Fibroblast of mammary gland (primary cell): ENCODE data around the gene APOLD1.
A peak's percentile ranks its signal among the peaks of the same experiment; 100 is the strongest.
"Not testable (repeated sequence)": the region's sequence is repeated elsewhere in the genome, so short reads cannot be mapped to it uniquely, and the experiment has no call there.

Experiments used
- DNase-seq: peaks from one replicate; pipeline ENCODE4 v3.0.0-alpha.2; 2010; ENCODE audit warnings: low read depth
- H3K4me3 ChIP-seq: 2 replicates; pipeline ENCODE4 v1.5.1; 2011; ENCODE audit warnings: low read depth, mild to moderate bottlenecking, low read length, moderate library complexity; ENCODE audit not compliant: control insufficient read depth
- TF ChIP-seq, protein P1 (sequence below): conservative IDR thresholded peaks from 2 replicates; pipeline ENCODE4 v1.5.1; 2011; ENCODE audit warnings: low read depth, low read length, inconsistent platforms; ENCODE audit not compliant: control insufficient read depth, insufficient read depth

Gene APOLD1, protein sequence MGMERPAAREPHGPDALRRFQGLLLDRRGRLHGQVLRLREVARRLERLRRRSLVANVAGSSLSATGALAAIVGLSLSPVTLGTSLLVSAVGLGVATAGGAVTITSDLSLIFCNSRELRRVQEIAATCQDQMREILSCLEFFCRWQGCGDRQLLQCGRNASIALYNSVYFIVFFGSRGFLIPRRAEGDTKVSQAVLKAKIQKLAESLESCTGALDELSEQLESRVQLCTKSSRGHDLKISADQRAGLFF

GRCh38 chr12:12784911-12785814 lies at the start of gene APOLD1:
Gene APOLD1, plus strand, starts transcription at chr12:12785659. Its CDS starts 33 bp downstream, at chr12:12785692.
- DNase-seq, result peak; percentile 20
- TF ChIP-seq, protein P1, sequence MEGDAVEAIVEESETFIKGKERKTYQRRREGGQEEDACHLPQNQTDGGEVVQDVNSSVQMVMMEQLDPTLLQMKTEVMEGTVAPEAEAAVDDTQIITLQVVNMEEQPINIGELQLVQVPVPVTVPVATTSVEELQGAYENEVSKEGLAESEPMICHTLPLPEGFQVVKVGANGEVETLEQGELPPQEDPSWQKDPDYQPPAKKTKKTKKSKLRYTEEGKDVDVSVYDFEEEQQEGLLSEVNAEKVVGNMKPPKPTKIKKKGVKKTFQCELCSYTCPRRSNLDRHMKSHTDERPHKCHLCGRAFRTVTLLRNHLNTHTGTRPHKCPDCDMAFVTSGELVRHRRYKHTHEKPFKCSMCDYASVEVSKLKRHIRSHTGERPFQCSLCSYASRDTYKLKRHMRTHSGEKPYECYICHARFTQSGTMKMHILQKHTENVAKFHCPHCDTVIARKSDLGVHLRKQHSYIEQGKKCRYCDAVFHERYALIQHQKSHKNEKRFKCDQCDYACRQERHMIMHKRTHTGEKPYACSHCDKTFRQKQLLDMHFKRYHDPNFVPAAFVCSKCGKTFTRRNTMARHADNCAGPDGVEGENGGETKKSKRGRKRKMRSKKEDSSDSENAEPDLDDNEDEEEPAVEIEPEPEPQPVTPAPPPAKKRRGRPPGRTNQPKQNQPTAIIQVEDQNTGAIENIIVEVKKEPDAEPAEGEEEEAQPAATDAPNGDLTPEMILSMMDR, result no peak

DNA sequence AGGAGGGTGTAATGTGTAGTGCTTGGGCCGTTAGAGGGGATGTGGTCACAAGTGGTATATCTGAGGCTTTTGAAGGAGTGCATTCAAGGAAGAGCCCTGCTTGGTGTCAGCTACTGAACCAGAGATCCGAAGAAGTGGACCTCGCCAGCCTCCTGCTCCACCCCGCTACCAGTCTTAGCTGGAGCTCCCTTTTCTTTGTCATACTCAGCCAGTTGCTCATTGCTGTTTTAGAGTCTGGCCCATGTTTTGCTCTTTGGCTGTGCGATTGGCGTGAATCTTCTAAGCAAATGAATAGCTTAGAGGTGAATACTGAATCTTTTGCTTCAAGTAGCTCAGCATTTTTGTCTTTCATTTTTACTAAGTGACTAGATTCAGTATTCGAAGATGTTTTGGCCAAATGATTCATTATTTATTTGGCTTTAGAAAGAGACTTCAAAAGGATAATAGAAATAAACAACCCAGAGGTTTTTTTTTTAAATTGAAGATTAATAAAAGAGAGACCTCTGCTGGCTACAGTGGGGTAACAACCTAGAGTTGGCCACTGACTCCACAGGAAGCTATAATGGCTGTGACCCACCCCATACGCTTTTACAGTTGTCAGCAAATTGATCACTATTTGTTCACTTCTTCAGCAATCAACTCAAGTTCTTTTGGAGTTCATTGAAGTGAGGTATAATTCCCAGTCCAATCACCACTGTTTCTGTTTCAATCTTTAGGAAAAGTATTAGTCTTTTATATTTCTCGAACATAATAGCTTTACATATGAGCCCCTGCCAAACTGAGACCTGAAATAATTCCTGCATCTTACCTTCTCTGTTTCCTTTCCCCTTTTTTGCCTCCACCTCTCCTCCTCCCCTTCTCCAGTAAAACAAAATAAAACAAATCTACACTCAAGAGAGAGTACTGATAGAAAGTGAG lies 48.4 kb upstream of the APOLD1 start:
- peak overlapping the region; percentile 23 for H3K4me3 ChIP-seq
- TF ChIP-seq, protein P1, result peak; percentile 56
- DNase-seq, result peak; percentile 79

More at GRCh38 chr12:12784911-12785814, at the start of gene APOLD1:
- H3K4me3 ChIP-seq, result peak within 1 kb of the TSS; percentile 55

GRCh38 chr12:12738152-12738551 lies 47.3 kb upstream of the APOLD1 start:
- DNase-seq, H3K4me3 ChIP-seq: not testable (repeated sequence)

GRCh38 chr12:12741660-12742059 lies 43.8 kb upstream of the APOLD1 start:
- H3K4me3 ChIP-seq, result no peak overlapping the region
- DNase-seq, result no peak
- TF ChIP-seq, protein P1, result no peak

DNA sequence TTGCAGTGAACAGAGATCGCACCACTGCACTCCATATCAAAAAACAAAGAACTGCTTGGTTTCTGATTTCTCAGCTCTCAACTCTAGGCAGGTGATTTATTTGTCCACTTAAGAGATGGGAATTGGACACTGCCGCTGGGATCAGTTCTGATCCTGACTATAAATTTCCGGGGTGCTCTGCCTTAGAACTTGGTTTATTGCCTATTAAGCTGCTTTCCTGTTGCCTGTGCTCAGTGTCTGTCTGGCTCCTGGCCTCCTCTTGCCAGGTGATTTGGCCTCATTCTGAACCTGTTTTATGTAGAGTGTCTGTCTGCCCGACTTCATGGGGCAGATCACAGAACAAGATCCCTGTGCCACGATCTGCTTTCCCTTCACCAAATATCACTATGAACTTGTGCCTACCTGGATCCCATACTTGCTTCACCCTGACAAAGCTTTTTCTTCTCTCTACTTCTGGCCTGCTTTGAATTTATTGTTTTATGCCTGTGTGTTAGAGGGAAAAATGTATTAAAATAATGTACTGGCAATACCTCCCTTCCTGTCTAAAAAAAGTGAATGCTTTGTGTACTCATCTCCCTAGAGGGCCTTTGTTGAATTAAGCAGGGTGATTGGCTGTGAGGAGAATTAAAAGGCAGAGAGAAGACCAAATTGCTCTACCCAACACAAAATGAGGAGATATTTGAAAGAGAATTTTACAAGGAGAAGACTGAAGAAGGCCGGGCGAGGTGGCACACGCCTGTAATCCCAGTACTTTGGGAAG lies 40.7 kb upstream of the APOLD1 start:
- no peak overlapping the region for H3K4me3 ChIP-seq
- TF ChIP-seq, protein P1, result no peak
- no peak for DNase-seq

- TF ChIP-seq, protein P1, result no peak
- DNase-seq, result no peak
- H3K4me3 ChIP-seq, result no peak overlapping the region
These were observed 39.8 kb upstream of the APOLD1 start for GRCh38 chr12:12745576-12746211.
